ENCODE data around the gene CAB39.

The CAB39 gene

GRCh38 chr2:230821261-230821990 lies 108.8 kb downstream of the CAB39 start:
- ATAC-seq (no peak), DNase-seq (no peak)

GRCh38 chr2:230821991-230822520 lies 109.4 kb downstream of the CAB39 start:
- no peak for DNase-seq

GRCh38 chr2:230823264-230823964 lies 110.8 kb downstream of the CAB39 start:
- no peak for ATAC-seq

More at GRCh38 chr2:230821991-230822520, 109.4 kb downstream of the CAB39 start:
- no peak for ATAC-seq

GRCh38 chr2:230824406-230824978 lies 111.8 kb downstream of the CAB39 start:
- ATAC-seq (peak; percentile 70), DNase-seq (peak; percentile 52)

More at GRCh38 chr2:230823264-230823964, 110.8 kb downstream of the CAB39 start:
- DNase-seq = no peak

GRCh38 chr2:230825354-230825753 lies 112.7 kb downstream of the CAB39 start:
- DNase-seq (no peak), ATAC-seq (no peak)

- DNase-seq = no peak
- ATAC-seq = no peak
These were observed 115.2 kb downstream of the CAB39 start for GRCh38 chr2:230827774-230828271.

- DNase-seq = peak; percentile 60
These were observed 115.8 kb downstream of the CAB39 start for GRCh38 chr2:230828272-230828961.

GRCh38 chr2:230829293-230829692 lies 116.7 kb downstream of the CAB39 start:
- ATAC-seq (no peak), DNase-seq (no peak)

More at GRCh38 chr2:230828272-230828961, 115.8 kb downstream of the CAB39 start:
- ATAC-seq = peak; percentile 68

GRCh38 chr2:230829959-230830358 lies 117.3 kb downstream of the CAB39 start:
- peak; percentile 18 for DNase-seq
- peak; percentile 58 for ATAC-seq

- ATAC-seq = no peak
- no peak for DNase-seq
These were observed 117.8 kb downstream of the CAB39 start for GRCh38 chr2:230830428-230830827.

GRCh38 chr2:230840301-230840700 lies 127.7 kb downstream of the CAB39 start:
- ATAC-seq (no peak), DNase-seq (no peak)

GRCh38 chr2:230842473-230842872 lies 129.8 kb downstream of the CAB39 start:
- DNase-seq (no peak), ATAC-seq (no peak)

GRCh38 chr2:230843132-230843531 lies 130.5 kb downstream of the CAB39 start:
- DNase-seq = no peak

GRCh38 chr2:230846360-230846759 lies 133.7 kb downstream of the CAB39 start:
- DNase-seq (no peak), ATAC-seq (no peak)

More at GRCh38 chr2:230843132-230843531, 130.5 kb downstream of the CAB39 start:
- no peak for ATAC-seq

GRCh38 chr2:230847883-230848388 lies 135.3 kb downstream of the CAB39 start:
- DNase-seq = peak; percentile 98
- ATAC-seq = peak; percentile 98

GRCh38 chr2:230849633-230850357 lies 137.2 kb downstream of the CAB39 start:
- DNase-seq (peak; percentile 80), ATAC-seq (no peak)

GRCh38 chr2:230850358-230850658 lies 137.7 kb downstream of the CAB39 start:
- ATAC-seq (no peak), DNase-seq (no peak)

GRCh38 chr2:230852113-230852512 lies 139.5 kb downstream of the CAB39 start:
- DNase-seq (no peak), ATAC-seq (no peak)

GRCh38 chr2:230861552-230862255 lies 149.1 kb downstream of the CAB39 start:
- no peak for DNase-seq
- ATAC-seq = no peak

- no peak for ATAC-seq
- DNase-seq = no peak
These were observed 149.7 kb downstream of the CAB39 start for GRCh38 chr2:230862292-230862691.

- DNase-seq (no peak), ATAC-seq (no peak)
These were observed 150.4 kb downstream of the CAB39 start for GRCh38 chr2:230863031-230863430.
